Esophagus squamous epithelium (tissue), 5 donors: ENCODE results near the gene IQGAP2. TPM values are rescaled to one million over a fixed set of nuclear protein-coding genes. Genes with fewer than 3 reads are reported as not detected.

ENCODE experiments used
- DNase-seq: peaks from one replicate; lab custom pipeline; 2025; lab: John Stamatoyannopoulos, UW
- H3K27ac ChIP-seq, 4 donors: fragments of 200-600 bp; sonication (generic); one replicate each; pipeline ENCODE4 v1.5.1; 2016 to 2019; ENCODE audit warnings: mild to moderate bottlenecking in 1 of 4
- H3K27me3 ChIP-seq, 4 donors: fragments of 200-600 bp; sonication (generic); 1 replicate in 3 of 4; 2 replicates in 1 of 4; pipeline versions ENCODE4 v1.5.1 to v1.6.0; 2017 to 2021; ENCODE audit warnings: antibody characterized with exemption in 1 of 4
- H3K36me3 ChIP-seq, 3 donors: fragments of 200-600 bp; sonication (generic); one replicate each; pipeline ENCODE4 v1.5.1; 2016 to 2019
- H3K4me1 ChIP-seq, 3 donors: fragments of 200-600 bp; sonication (generic); one replicate each; pipeline ENCODE4 v1.5.1; 2017 to 2019
- H3K4me3 ChIP-seq, 4 donors: fragments of 200-600 bp; sonication (generic); 1 replicate in 3 of 4; 2 replicates in 1 of 4; pipeline ENCODE4 v1.5.1; 2016 to 2019; ENCODE audit warnings: mild to moderate bottlenecking in 2 of 4, moderate library complexity in 1 of 4
- H3K9me3 ChIP-seq, 3 donors: fragments of 200-600 bp; sonication (generic); one replicate each; pipeline ENCODE4 v1.5.1; 2016 to 2019
- POLR2A ChIP-seq, 4 donors: fragments of 450-650 bp; IDR thresholded peaks; one replicate each; pipeline ENCODE4 v1.6.1; 2017; ENCODE audit warnings: antibody characterized with exemption in 4 of 4, mild to moderate bottlenecking in 4 of 4, moderate library complexity in 3 of 4
- WGBS, 2 donors: methylation state at CpG; one replicate each; pipeline ENCODE4 v1.1.5; 2018; 5-methylcytosine and 5-hydroxymethylcytosine counted together
- intact Hi-C: fragments of 100-400 bp; cut with DNase I; formaldehyde crosslinking; loops from one replicate; pipeline ENCODE4 v1.15.0; 2022
- total RNA-seq, 4 donors: library from RNA; depleted of rRNA; stranded (reverse); fragments of >200 nt; gene quantifications; one replicate each; pipeline ENCODE4 v1.1.0, GENCODE V29; 2016
- TF ChIP-seq, protein P1 (sequence below), 6 experiments: fragments of 450-650 bp in 4 of 6; fragments of 200-600 bp in 2 of 6; sonication (generic) in 2 of 6; IDR thresholded peaks; one replicate each; pipeline ENCODE4 v1.5.1; 2016 to 2019; ENCODE audit warnings: antibody characterized with exemption in 6 of 6, mild to moderate bottlenecking in 4 of 6, moderate library complexity in 4 of 6
- donor health status: DM: yes; HTN: yes; CAD: no.

The IQGAP2 gene
- total RNA-seq, 4 donors from 2014 or later, result 3.0 to 16.6 (median 5.9) TPM

DNA sequence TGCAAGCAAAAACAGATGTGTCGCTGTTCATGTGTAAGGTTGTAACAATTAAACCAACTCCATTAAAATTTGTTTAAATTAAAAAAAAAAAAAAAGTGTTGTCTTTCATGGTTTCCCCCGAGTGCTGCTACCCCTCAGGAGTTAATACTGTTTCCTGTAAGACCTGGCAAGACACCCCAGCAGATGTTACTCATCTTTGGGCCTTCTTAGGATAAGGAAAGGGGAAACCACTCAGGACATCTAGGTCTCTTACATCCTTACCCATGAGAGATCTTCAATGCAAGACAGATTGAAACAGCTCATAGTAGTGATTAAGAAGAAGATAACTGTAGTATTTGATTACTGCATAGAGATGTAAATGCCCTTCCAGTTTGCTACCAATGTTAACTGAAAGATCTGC lies 279.3 kb downstream of the IQGAP2 start:
- WGBS, 2 donors, result 64 to 68% methylated on average over 2 of the region's 2 CpGs
- Histone ChIP-seq H3K4me1 (no peaks in the 10 kb centered on the region), H3K27ac (no peak overlapping the region), H3K36me3 (no peaks in the 10 kb centered on the region), H3K27me3 (no peaks in the 10 kb centered on the region), H3K9me3 (no peaks in the 10 kb centered on the region), H3K4me3 (no peak overlapping the region)
- intact Hi-C loops, result no loop called here
- DNase-seq, result no peak
- TF ChIP-seq, protein P1, sequence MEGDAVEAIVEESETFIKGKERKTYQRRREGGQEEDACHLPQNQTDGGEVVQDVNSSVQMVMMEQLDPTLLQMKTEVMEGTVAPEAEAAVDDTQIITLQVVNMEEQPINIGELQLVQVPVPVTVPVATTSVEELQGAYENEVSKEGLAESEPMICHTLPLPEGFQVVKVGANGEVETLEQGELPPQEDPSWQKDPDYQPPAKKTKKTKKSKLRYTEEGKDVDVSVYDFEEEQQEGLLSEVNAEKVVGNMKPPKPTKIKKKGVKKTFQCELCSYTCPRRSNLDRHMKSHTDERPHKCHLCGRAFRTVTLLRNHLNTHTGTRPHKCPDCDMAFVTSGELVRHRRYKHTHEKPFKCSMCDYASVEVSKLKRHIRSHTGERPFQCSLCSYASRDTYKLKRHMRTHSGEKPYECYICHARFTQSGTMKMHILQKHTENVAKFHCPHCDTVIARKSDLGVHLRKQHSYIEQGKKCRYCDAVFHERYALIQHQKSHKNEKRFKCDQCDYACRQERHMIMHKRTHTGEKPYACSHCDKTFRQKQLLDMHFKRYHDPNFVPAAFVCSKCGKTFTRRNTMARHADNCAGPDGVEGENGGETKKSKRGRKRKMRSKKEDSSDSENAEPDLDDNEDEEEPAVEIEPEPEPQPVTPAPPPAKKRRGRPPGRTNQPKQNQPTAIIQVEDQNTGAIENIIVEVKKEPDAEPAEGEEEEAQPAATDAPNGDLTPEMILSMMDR (IDR thresholded peaks at IDR 0.05), result no peak
- TF ChIP-seq POLR2A (IDR thresholded peaks at IDR 0.05), result no peak

DNA sequence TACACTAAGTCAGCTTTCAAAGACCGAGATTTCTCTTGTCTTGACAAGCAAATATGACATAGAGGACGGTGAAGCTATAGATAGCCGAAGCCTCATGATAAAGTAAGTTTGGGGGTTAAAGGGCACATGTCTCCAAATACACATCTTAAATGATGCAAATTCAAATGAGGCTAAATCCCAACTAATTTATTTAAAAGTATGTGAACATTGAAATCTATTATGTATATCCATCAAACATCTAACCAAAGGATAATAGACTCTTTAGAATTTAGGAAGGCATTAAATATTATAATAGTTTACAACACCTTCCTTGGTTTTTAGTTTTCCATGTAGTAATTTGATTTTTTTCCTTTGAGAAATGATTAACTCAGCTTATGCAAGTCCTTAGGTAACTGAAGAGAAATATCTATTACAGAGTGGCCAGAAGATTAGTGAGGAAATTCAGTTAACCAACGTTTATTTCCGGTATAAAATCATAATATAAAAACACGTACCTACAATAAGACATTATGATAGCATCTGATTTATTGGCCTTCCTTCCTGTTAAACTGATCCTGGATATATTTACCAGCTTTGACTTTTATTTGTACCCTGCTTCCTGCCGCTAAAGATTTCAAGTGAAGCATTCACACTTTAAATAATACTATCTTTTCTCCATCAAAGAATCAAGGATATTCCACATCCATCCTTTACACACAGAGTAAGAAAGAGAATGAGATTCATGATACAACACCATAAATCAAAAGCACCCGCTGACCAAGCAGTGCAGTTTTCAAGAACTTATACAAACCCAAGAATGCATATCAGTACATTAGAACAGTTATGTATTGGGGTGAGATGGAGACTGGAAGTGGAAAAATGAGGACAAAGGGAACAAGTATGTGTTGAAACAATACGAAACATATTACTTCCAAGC lies 281.0 kb downstream of the IQGAP2 start:
- no peaks in the 10 kb centered on the region for H3K36me3 ChIP-seq
- H3K4me1 ChIP-seq, result no peaks in the 10 kb centered on the region
- H3K27ac ChIP-seq, result no peak overlapping the region
- no peaks in the 10 kb centered on the region for H3K9me3 ChIP-seq
- WGBS, 2 donors, result 52 to 56% methylated on average over 9 of the region's 9 CpGs
- H3K27me3 ChIP-seq, result no peaks in the 10 kb centered on the region
- intact Hi-C loops, result no loop called here
- DNase-seq, result no peak
- H3K4me3 ChIP-seq, result no peak overlapping the region
- no peak for TF ChIP-seq POLR2A (IDR thresholded peaks at IDR 0.05)
- TF ChIP-seq, protein P1 (IDR thresholded peaks at IDR 0.05), result no peak

DNA sequence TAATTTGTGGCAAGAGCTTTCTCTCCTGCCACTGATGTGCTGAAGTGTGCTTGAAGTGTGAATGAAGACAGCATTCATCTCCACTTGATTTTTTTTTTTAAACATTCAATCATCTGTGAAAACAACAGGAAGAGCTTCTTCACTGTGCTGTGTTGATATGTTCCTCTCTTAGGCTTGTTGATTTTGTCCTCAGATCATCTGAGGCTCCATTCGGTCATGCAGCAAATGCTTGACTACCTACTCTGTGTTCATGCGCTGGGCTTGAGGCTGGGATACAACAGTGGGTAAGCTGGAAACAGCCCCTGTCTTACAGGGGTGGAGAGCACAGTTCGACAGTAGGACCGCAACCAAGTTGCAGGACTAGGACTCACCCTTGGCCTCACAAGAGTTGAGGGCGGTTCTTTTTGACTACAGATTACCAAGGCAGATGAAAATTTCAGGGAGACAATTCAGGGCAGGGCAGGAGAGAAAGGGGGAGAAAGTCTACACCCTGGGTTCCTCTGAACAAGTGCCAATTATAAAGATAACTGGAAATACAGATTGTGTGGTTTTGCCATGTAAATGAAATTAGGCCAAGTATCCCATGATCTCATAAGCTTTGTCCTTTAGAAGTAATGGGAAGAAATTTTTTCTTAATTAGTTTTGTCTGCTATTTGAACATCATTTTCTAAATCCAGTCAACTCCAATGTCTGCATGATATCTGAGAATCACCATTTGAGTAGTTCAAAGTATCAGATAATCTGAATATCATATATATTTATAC lies 281.9 kb downstream of the IQGAP2 start:
- no peak for TF ChIP-seq POLR2A (IDR thresholded peaks at IDR 0.05)
- TF ChIP-seq, protein P1 (IDR thresholded peaks at IDR 0.05), result no peak
- H3K4me3 ChIP-seq, result no peak overlapping the region
- H3K4me1 ChIP-seq, result no peaks in the 10 kb centered on the region
- H3K27me3 ChIP-seq, result no peaks in the 10 kb centered on the region
- H3K9me3 ChIP-seq, result no peaks in the 10 kb centered on the region
- no peak overlapping the region for H3K27ac ChIP-seq
- 53 to 78% methylated on average over 4 to 5 of the region's 5 CpGs for WGBS, 2 donors
- no peaks in the 10 kb centered on the region for H3K36me3 ChIP-seq
- intact Hi-C loops, result no loop called here
- DNase-seq, result no peak

DNA sequence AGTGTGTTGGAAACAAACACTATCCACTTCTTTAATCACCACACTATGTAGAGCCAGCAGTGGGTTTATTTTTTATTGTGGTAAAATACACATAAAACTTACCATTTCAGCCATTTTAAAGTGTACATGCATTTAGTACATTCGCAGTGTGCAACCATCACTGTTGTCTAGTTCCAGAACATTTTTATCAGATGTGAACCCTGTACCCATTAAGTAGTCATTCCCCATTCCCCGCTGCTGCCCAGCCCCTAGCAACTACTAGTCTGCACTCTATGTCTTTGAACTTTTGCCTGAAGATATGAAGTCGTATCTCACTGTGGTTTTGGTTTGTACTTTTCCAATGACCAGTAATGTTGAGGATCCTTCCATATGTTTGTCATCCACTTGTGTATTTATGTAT lies 282.6 kb downstream of the IQGAP2 start:
- H3K27me3 ChIP-seq, result no peaks in the 10 kb centered on the region
- H3K4me1 ChIP-seq, result no peaks in the 10 kb centered on the region

More for the DNA sequence above, 282.6 kb downstream of the IQGAP2 start:
- intact Hi-C loops, result no loop called here
- TF ChIP-seq, protein P1 (IDR thresholded peaks at IDR 0.05), result no peak
- DNase-seq, result no peak
- no peak overlapping the region for H3K4me3 ChIP-seq
- H3K9me3 ChIP-seq, result no peaks in the 10 kb centered on the region
- WGBS, 2 donors, result 82 to 86% methylated on average over 3 of the region's 3 CpGs
- no peak overlapping the region for H3K27ac ChIP-seq
- no peaks in the 10 kb centered on the region for H3K36me3 ChIP-seq
